Activated gamma-delta T cell treated with Interleukin-2 at 50 U/mL for 16 hours (primary cell): ENCODE data around the gene ENTREP1.
"Not testable (repeated sequence)": the region's sequence is repeated elsewhere in the genome, so short reads cannot be mapped to it uniquely, and the experiment has no call there.

Experiments
- DNase-seq: peaks from one replicate; pipeline ENCODE4 v3.0.0-alpha.2; 2020

ENTREP1 gene, protein sequence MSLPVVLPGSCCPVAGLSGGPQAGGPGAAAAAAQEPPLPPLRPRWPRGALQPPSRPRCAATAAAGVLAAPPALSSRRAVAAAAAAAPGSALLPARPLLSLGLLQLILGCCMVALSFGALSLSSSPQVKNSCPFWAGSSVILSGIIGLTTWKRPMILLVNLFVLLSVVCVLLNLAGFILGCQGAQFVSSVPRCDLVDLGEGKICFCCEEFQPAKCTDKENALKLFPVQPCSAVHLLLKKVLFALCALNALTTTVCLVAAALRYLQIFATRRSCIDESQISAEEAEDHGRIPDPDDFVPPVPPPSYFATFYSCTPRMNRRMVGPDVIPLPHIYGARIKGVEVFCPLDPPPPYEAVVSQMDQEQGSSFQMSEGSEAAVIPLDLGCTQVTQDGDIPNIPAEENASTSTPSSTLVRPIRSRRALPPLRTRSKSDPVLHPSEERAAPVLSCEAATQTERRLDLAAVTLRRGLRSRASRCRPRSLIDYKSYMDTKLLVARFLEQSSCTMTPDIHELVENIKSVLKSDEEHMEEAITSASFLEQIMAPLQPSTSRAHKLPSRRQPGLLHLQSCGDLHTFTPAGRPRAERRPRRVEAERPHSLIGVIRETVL

DNA sequence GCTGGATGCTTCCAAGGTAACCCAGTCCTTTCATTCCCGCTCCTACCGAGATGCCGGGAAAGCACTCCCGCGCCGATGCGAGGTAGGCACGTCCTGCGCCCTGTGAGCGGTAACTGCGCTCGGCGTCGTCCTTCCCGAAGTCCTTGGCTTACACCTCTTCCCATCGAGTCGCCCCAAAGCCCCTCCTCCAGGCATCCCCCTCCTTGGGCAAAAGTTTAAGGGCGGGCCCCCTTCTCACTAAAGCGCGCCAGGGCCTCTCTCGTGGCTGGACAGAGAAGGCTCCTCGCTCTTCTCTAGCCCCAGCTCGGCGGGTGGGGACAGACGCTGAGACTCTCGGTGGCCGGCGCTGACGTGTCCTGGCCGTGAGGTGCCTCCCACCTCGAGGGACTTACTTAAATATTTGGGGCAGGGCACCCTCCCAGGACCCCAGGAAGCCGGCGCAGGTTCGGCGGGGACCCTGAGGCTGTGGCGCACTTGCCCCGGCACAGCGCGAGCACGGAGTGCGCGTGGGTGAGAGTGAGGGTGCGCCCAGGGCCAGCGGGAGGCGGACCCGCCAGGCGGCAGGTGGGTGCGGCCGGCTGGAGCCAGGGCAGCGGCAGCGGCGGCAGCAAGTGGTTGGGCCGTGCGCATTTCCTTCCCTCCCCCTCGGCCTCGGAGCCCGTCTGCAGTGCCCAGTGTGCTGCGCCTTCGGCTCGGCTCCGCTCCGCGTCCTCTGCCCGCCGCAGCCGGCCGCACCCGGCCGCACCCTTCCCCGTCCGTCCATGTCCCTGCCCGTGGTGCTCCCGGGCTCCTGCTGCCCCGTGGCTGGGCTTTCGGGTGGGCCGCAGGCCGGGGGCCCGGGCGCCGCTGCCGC, at the start of gene ENTREP1:
ENTREP1 (plus strand) TSS at position 667 of the 853 bp plus-strand sequence; CDS start at position 762, 95 bp downstream.
- no peak for DNase-seq

DNA sequence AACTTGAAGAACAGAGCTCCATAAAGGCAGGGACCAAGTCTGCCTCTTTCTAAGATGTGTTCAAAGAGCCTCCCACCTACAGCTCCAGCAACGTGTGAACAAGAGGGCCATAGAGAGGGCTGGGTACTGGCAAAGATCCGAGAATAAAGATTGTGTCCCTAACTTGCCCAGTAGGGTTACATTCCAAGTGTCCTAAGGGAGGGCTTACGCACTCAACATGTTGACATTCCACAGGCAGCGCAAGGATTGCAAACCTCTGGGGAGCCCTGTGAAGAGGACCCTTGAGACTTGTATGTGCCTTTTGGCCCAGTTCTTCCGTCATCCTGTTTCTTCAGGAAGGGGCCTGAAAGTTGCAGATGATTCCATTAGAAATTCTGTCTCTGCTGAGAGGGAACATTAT, 48.2 kb upstream of the ENTREP1 start:
- no peak for DNase-seq

DNA sequence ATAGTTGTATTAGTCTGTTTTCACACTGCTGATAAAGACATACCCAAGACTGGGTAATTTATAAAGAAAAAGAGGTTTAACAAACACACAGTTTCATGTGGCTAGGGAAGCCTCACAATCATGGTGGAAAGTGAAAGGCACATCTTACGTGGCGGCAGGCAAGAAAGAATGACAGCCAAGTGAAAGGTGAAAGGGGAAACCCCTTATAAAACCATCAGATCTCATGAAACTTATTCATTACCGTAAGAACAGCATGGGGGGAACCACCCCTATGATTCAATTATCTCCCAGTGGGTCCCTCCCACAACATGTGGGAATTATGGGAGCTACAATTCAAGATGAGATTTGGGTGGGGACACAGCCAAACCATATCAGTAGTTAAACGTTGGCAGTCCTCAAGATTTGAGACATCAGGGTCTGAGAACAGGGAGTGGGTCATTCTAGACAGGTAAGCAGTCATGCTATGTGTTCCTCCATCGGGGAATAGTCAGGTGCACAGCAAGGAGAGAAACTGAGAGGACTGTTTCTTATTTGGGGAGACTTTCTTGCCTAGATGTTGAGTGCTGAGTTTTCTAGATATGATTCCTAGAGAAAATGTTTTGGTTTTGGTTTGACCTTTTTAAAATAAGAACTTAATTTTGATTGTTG, 45.8 kb upstream of the ENTREP1 start:
- no peak for DNase-seq

DNA sequence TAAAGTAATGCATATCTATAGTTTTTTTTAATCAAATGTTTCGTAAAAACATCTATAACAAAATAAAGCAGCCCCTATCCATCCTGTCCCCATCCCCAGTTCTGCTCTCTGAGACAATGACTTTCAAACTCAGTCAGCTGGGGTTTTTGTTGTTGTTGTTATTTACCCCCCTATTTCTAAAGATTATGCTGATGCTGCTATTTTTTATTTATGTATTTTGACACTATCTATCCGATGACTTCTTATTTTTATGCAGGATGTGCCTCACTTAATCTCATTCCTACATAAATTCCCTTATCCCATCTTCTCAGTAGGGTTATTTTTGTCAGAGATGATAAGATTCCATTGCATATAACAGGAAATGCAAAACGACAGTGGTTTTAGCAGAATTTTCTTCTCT, 45.3 kb upstream of the ENTREP1 start:
- no peak for DNase-seq

DNA sequence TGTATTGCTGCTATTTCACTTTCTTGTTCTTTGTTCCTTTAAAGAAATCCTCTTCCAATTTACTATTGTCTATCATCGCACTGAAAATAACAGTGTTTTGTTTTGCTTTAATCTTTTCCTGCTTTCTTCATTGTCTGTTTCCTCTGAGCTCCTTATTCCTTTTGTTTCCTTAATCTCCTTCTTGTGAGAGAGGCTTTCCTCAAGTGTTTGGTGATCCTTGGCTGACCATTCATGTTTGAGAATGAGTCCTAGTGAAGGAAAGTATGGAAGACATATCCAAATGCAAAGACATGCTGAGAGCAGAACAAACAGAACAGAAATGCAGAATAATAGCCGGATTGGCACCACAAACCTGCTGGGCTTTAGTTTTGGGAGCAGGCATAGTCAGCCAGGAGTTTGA, 42.0 kb upstream of the ENTREP1 start:
- DNase-seq = no peak

DNA sequence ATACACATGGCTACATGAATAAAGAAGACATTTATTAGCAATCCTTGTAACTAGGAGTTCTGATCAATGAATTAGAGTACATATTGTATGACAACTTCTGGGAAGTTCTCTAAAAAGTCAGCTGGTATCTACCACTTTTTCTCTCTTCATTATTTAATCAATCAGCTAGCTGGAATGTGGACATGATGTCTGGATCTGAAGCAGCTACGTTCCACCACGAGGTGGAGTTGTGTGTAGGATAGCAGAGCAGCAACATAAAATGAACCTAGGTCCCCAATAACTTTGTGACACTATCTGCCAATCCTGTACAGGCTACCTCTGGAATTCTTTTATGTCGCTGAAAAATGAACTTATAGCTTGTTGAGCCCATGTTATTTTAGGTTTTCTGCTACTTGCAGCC, 32.9 kb upstream of the ENTREP1 start:
- no peak for DNase-seq

DNA sequence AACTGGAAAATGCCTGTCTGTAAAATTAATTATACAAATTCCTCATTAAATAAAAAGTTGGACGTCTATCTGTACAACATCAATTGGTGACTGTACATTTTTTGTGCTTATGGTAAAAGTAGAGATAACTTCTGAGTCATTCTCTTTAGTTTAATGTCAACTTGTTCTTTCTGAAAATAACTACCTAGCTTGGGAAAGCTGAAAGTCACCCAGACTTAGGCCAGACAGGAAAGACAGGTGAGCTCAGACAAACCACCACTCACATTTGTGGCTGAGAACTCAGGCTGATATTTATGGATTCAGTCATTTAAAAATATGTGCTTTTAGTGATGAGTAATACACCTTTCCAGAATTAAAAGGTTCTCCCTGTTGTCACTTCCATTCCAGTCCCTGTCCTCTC, 31.9 kb upstream of the ENTREP1 start:
- no peak for DNase-seq

DNA sequence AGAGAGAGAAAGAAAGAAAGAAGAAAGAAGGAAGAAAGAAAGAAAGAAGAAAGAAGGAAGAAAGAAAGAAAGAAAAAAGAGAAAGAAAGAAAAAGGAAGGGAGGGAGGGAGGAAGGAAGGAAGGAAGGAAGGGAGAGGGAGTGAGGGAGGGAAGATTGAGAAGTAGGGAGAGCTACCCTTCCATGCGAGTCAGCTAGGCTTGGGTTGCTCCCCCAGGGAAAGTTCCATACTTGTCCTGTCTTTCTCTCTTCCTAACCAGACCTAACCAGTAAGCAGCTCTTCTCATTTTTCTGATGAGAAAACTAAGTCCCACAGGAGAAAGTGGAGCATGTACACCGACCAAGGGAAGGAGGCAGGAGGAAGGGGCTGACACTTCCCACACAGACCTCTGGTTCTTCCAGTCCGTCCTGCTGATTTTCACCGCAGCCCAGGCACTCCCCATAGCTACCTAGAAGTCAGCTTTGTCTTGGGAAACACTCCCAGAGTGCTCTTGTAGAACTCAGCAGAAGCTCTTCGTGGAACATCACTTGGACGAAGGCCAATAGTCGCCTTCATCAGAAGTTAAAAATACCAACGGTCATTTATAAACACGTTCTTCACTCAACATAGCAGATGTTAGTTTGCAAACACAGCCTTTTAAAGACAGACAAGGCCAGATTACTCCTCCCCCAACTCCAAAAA, 29.0 kb upstream of the ENTREP1 start:
- DNase-seq = no peak

DNA sequence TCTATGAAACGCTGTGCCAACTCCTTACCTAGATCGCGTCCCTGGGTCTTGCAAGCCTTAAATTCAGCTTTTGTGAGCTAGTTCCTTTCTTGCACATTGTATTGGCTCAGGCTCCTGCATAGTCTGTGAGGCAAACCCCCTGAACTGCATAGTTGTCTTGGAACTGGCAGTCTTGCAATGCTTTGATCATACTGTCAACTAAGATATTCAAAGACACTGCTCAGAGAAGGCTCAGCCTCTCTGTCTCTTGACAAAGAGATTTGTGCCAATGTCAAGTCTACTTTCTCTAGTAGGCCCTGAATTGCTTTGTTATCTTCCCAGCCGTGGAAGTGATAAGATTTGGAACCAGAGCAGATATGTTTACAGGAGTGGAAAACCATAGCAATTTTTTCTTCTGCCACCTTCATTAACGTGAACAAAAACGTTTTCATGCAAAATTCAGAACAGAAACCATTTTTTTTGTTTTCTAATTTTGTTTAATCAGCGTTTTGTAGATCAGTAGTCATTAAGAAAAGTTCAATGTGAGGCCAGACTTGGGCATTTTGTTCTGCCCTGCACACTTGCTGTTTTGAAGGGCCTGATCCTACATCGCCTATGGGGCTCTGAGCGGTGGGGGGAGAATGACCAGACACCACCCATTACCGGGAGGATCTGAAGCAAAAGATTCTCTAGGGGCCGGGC, 27.6 kb upstream of the ENTREP1 start:
- DNase-seq = no peak

DNA sequence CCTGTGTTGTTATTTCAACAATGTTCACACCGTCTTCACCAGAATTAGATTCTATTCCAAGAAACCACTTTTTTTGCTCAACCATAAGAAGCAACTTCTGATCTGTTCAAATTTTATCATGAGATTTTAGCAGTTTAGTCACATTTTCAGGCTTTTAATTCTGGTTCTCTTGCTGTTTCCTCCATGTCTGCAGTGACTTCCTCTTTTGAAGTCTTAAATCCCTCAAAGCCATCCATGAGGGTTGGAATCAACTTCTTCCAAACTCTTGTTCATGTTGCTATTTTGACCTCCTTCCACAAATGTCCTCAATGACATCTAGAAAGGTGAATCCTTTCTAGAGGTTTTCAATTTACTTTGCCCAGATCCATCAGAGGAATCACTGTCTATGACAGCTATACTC, 25.7 kb upstream of the ENTREP1 start:
- no peak for DNase-seq

DNA sequence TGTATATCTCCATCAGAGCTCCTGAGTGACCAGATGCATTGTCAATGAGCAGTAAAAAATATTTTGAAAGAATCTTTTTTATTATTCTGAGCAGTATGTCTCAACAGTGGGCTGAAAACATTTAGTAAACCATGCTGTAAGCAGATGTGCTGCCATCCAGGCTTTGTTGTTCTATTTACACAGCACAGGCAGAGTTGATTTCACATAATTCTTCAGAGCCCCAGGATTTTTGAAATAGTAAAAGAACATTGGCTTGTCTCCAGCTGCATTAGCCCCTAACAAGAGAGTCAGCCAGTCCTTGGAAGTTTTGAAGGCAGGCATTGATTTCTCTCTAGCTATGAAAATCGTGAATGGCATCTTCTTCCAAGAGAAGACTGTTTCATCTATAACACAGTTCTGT, 25.2 kb upstream of the ENTREP1 start:
- DNase-seq = no peak

DNA sequence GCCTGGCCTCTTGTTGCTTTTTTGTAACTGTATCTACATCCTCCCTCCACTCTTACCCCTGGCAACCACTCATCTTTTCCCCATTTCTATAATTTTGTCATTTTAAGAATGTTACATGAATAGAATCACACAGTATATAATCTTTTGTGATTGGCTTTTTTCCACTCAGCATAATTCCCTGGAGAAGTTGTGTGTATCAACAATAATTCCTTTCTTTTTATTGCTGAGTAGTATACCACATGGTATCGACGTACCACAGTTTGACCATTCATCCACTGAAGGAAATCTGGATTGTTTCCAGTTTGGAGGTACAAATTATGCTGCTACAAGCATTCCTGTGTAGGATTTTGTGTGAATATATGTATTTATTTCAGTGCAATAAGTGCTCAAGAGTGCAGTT, 21.7 kb upstream of the ENTREP1 start:
- DNase-seq = no peak

DNA sequence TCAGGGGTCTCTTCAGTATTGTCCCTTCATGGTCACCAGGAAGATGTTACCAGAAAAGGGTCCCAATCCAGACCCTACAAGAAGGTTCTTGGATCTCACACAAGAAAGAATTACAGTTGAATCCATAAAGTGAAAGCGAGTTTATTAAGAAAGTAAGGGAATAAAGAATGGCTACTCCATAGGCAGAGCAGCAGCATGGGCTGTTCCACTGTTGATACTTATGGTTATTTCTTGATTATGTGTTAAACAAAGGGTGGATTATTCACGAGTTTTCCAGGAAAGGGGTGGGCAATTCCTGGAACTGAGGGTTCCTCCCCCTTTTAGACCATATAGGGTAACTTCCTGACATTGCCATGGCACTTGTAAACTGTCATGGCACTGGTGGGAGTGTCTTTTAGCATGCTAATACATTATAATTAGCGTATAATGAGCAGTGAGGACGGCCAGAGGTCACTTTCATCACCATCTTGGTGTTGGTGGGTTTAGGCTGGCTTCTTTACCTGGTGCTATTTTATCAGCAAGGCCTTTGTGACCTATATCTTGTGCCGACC, 18.0 kb upstream of the ENTREP1 start:
- not testable (repeated sequence) for DNase-seq

DNA sequence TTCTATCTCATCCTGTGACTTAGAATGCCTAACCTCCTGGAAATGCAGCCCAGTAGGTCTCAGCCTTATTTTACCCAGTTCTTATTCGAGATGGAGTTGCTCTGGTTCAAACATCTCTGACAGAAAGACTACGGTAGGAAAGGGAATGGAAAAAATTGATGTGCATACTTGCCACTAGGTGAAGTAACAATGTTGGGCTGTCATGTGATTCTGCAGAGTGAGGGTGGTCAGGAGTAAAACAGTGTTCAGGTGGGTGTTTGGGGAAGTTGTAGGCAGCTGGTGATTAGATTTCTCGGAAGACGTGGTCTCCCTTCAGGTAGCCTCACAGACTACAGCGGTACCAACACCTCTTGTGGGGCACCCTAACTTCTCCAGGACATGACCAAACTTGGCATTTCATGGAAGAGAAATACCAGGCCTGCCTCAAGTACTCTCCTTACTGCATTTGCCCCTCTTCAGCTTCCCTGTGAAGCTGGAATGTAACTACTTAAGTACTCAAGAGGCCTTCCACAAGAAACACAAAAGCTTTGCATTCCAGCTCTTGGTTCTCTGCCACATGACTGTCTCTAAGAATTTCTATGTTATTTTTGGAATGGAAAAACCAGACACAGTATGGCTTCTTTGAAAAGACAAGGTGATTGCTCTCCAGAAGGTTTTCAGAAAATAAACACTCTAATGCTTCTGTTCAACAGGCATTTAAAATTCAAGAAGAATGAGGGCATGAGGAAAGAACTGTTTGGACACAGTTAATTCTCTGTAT, 17.4 kb upstream of the ENTREP1 start:
- no peak for DNase-seq

DNA sequence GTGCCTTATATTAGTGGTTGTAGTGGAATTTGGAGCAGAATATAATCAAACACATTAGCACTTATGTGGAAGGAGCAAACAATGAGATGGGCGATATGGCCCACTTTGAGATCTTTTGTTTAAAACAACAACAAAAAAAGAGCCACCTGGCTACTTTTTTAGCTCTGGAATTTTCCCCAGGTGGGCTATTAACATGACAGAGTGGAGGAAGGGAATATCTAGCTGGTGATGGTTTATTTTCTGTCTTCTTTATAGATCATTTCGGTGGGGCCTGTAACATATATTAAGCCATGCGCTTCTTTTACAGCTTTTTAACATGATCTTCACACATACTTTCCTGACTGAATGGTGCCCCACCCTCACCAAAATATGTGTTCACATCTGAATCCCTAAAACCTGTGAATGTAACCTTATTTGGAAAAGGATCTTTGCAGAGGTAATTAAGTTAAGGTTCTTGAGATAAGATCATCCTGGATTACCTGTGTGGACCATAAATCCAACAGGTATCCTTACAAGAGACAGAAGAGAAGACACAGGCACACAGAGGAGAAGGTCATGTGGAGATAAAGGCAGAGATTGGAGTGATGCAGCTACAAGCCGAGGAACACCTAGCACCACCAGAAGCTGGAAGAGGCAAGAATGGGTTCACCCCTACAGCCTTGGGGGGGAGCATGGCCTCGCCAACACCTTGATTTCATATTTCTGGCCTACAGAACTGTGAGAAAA, 16.6 kb upstream of the ENTREP1 start:
- no peak for DNase-seq

DNA sequence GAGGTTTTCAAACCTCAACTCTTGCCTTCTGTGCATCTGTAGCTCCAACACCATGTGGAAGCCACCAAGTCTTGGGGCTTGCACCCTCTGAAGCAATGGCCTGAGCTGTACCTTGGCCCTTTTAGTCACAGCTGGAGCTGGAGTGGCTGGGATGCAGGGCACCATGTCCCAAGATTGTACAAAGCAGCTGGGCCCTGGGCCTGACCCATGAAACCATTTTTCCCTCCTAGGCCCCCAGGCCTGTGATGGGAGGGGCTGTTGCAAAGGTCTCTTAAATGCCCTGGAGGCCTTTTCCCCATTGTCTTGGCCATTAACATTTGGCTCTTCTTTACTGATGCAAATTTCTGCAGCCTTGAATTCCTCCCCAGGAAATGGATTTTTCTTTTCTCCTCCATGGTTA, 11.8 kb upstream of the ENTREP1 start:
- DNase-seq = no peak

DNA sequence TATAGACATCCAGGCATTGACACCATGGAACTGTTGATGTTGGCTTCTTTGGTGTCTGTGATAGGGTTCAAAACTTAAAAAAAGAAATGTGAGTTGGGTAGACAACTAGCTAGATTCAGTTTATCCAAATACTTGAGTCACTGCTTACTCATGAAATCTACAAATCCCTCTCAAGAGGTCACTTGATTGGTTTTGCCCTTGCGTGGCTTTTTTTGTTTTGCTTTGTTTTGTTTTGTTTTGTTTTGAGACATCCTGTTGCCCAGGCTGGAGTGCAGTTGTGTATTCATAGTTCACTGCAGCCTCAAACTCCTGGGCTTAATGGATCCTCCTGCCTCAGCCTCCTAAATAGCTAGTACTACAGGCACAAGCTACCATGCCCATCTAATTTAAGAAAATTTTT, 10.5 kb upstream of the ENTREP1 start:
- DNase-seq = no peak

DNA sequence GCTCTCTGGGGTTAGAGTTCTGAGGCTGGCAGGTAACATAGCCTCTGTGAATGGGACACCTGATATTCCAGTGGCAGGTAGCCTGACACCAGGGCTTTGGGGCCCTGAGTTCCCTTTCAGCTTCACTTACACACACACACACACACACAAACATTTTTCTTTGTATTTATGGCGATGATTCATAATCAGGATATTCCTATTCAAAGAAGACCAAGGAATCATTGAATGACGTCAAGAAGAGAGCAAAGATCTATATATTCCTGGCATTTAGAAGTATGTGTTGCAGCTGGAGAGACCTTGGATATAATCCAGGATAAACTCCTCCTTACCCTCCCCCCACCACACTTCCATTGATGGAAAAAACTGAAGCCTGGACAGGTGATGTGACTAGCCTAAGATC, 7.9 kb upstream of the ENTREP1 start:
- no peak for DNase-seq

DNA sequence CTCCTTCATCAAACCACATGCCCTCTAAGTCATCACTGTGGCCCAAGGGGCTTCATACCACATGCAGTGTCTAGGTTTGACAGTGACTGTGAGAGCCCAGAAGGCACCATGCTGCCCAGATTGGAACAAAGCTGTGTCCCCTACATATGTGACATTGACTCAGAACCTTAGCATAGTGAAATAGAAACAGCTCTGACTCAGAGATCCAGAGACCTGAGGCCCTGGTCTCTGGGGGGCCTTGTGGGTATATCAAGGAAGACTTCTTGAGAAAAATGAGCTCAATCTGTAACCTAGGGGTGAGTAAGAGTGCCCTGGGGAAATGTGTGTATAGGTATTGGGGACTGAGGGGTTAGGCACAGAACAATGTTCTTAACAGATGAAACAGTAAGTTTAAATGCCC, 7.1 kb upstream of the ENTREP1 start:
- DNase-seq = no peak

DNA sequence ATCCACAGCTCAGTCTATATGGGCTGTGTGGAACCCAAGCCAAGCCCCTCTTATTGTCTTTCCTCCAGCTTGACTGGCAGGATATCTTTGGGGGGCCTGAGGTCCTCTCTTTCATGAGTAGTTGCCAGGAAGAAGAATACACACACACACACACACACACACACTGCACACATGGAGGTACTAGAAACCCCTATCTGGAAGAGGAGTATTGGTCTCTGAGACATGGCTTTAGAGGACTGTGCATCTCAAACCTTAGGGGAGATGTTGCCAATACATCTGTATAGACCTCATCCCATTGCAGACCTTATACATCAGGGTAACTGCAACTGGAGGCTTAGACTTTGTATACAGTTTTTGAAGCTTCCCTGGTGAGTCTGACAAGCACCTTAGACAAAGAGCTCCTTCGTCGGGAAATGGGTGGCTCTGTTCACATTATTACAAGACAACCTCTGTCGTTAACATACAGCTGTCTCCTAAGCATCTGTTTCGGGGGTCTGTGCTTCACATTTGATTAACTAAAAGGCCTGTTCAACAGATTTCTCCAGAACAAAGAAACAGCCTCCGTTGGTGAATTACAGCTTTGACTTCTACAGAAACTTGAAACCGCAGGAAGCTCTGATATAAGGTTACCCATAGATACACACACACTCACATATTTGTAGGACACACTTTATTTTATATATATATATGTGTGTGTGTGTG, 5.5 kb upstream of the ENTREP1 start:
- no peak for DNase-seq
